Eye (tissue), 1 donor: ENCODE results near the gene EPHB1.

Experiments used
- DNase-seq: peaks from one replicate; pipeline ENCODE4 v3.0.0-alpha.2; 2015

Gene EPHB1

GRCh38 chr3:135271177-135272025, 476.3 kb downstream of the EPHB1 start:
- peak; percentile 56 for DNase-seq

DNA sequence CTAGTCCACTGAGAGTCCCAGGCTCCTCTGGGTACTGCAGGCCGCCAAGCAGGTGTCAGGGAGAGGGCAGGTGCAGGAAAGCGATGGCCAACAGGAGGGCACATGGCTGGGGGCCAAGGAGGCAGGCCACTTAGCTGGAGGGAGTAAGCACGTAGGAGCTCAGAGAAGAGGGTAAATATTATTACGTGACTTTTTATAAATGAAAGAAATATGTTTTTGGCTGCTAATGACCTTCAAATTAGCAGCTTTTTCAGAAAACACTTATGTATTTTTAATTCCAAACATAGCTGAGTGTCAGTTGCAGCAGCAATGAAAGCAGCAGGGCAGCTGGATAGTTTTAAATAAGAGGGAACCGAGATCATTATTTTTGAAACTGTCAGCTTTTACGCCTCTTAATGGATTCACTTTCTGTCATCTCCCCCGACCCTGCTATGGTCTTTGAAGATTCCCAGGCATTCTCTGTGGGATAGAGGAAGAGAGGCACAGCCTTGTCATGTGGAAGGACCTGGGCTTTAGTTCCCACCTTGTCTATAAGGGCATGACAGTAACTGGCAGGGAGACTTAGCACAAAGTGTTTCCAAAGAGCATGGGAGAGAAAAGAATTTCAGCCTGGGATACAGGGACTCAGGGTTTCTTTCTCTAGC, 477.1 kb downstream of the EPHB1 start:
- DNase-seq: peak; percentile 33

DNA sequence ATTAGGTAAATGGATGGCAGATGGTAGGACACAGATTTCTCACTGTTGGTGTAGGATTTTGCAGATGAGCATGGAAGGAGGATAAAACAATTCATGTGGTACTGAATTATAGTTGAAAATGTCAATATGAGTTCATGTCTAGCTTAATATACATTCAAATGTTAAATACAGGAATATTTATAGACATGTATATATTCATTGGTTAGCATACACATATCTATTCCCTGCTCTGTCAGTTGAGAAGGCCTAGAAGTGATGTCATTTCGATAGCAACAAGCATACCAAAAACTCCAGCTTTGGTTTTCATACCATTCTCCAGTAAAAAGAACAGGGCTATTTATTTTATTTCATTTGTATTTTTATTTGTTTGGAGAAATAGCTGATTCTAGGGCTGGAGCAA, 497.1 kb downstream of the EPHB1 start:
- DNase-seq: no peak

DNA sequence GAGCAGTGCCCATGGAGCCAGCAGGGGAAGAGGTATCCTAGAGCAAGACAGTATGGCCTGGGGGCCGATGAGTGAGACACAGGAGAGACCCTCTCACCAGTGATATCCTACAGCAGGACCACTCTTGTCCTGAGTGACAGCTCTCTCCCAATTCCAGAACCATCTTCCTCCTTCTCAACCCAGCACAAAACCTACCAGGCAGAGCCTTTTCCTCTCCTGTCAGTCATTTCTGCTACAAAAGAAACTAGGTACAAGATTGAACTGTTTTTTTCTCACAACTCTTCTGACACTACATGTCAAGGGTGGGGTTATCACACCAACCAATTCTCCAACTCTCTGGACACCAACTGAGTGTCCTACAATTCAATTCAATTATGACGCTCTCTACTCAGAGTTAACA, 506.6 kb downstream of the EPHB1 start:
- no peak for DNase-seq

GRCh38 chr3:135304378-135304777, 509.3 kb downstream of the EPHB1 start:
- DNase-seq: no peak
